Activated T-helper 9 cell treated with anti-CD3 and anti-CD28 coated beads, Interleukin-2, amount 50 U/mL, for 16 hours (primary cell): Measurements from ENCODE around the gene KCTD3.

Source experiments
- DNase-seq: peaks from one replicate; pipeline ENCODE4 v3.0.0-alpha.2; 2020; ENCODE audit warnings: low read depth

KCTD3 gene

GRCh38 chr1:215566556-215567490 lies at the start of gene KCTD3:
KCTD3 (plus strand) TSS chr1:215567304; CDS start chr1:215567686, 382 bp downstream.
- DNase-seq = no peak

DNA sequence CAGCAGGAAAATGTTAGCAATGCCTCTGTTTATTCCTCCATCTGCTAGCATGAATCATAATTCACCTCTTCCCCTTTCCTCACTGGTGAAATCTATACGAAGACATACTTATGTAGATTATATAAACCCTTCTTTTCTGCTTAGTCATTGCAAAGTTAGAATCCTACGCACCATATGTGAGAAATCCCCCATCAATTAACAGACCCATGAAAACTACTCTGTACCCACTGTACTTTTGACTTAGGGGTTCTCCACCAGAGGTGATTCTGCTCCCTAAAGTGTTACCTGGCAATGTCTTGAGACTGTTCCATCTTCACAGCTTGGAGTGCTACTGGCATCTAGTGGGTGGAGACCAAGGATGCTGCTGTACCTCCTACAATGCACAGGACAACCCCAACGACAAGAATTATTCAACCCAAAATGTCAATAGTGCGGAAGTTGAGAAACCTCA lies 49.6 kb upstream of the KCTD3 start:
- DNase-seq = no peak

- no peak for DNase-seq
Measured at GRCh38 chr1:215518594-215518993, 48.5 kb upstream of the KCTD3 start.

GRCh38 chr1:215521279-215521678 lies 45.8 kb upstream of the KCTD3 start:
- no peak for DNase-seq

DNA sequence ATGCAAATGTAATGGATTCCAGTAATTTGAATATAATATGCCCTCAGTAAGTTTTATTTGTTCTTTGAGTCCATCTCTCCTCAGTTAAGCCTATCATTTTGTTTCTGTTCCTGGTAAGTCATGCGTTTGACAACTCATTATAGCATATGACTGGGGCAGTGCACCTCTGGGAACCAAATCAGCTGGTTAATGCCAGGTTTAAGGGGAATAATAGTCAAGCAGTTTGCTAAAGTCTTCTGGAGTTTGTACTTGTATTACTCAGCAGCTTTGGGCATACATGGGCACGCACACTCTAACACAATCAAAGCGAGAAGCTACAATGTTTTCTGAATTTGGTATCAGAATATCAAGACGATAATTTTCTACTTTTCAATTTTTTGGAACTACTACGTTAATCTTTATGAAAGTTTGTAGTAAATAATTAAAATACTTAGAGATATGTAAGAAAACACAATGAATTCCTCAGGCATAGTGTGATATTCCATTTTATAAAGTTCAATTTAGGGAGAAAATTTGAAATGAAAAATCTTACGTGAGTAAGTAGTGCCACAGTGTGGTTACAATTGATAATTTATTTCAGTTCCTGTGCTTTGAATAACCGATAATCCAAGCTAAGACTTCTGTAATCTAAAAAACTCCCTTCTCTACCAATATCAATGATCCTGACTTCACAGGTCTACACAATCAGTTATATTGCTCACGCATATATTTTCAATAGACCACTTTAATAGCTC lies 43.8 kb upstream of the KCTD3 start:
- no peak for DNase-seq

- DNase-seq = no peak
Measured at GRCh38 chr1:215523906-215524305, 43.2 kb upstream of the KCTD3 start.

- no peak for DNase-seq
Measured at GRCh38 chr1:215526147-215526845, 40.8 kb upstream of the KCTD3 start.

- no peak for DNase-seq
Measured at GRCh38 chr1:215526846-215527151, 40.3 kb upstream of the KCTD3 start.

DNA sequence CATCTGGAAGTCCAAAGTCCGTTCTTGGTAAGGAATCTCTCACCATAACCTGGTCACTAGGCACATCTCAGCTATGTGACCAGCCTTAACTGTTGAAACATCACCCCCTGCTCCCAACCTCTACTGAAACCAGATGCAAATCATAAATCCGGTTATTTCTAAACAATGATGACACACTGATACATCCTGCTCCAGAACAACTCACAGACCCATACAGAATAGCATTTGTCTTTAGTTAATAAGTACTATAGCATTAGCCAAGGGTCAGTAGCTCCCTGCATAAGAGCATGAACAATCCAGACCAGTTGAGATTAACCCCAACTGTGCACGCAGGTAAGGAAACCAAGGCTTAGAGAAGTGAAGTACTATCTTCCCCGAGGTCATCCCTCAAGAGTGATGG lies 38.0 kb upstream of the KCTD3 start:
- DNase-seq = no peak

GRCh38 chr1:215529571-215529970 lies 37.5 kb upstream of the KCTD3 start:
- no peak for DNase-seq

DNA sequence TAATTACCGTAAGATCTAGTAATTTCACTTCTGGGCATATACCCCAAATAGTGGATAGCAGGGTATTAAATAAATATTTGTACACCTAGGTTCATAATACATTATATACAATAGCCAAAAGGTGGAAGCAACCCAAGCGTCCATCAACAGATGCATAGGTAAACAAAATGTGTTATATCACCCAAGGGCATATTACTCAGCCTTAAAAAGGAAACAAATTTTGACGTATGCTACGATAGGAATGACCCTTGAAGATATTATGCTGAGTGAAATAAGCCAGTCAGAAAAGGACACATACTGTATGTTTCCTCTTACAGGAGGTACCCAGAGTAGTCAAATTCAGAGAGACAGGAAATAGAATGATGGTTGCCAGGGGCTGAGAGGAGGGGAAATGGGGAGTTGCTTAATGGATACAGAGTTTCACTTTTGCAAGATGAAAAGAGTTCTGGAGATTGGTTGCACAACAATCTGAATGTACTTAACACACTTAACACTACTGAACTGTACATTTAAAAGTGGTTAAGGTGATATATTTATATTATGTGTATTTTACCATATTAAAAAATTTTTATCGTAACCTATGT lies 36.6 kb upstream of the KCTD3 start:
- DNase-seq = no peak

GRCh38 chr1:215539803-215540570 lies 27.1 kb upstream of the KCTD3 start:
- DNase-seq = no peak

- DNase-seq = no peak
Measured at GRCh38 chr1:215542301-215542700, 24.8 kb upstream of the KCTD3 start.

DNA sequence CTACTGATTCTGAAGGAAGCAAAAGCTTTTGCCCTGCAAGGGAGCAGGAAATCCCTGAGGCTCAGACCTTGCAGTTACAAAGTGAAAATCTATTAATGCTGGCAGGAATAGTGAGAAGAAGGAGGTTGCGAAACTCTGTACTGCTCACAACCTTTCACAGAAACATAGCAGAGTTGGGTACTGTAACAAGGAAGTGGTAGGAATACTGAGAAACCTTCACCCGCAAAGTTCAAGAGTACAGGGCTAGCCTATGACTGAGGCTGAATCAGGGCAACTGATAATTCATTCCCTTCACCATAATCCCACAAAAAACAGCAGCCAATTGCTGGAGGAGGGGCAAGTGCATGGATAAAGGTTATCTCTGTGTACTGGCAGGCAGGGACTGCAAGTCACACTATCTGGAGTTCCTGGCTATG lies 23.9 kb upstream of the KCTD3 start:
- no peak for DNase-seq

- no peak for DNase-seq
Measured at GRCh38 chr1:215543806-215544205, 23.3 kb upstream of the KCTD3 start.

DNA sequence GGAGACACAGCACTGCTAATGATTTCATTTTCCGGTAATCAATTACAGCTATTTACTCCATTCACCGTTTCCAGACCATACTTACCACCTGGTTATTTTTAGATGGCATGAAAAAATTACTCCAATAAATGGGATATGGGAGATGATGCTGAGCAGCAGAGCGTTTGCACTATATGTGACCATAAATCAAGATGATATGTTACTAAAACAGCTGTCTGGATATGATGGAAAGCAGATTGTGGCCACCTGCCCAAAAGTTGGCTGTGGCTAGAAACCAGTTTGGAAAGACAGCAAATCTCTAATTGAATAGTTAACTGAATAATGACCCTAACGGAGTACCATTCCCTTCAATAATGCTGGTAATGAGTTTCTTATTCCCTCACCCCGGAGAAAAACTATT lies 22.5 kb upstream of the KCTD3 start:
- no peak for DNase-seq

- DNase-seq = no peak
Measured at GRCh38 chr1:215545096-215545495, 22.0 kb upstream of the KCTD3 start.

DNA sequence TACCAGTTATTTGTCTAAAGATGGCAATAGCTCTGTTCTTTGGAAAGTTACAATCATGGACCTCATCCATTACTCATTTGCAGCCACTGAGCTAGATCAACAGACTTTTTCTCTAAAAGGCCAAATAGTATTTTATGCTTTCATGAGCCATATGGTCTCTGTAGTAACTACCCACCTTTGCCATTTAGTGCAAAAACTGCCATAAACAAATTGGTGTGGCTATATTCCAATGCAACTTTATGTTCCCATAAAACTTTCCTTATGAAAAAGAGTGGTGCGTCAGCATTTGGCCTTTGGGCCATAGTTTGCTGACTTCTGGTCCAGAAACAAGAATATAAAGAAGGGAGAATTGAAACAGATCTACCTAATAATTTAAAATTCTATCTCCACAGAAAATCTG lies 20.1 kb upstream of the KCTD3 start:
- no peak for DNase-seq

- DNase-seq = no peak
Measured at GRCh38 chr1:215551806-215552205, 15.3 kb upstream of the KCTD3 start.

DNA sequence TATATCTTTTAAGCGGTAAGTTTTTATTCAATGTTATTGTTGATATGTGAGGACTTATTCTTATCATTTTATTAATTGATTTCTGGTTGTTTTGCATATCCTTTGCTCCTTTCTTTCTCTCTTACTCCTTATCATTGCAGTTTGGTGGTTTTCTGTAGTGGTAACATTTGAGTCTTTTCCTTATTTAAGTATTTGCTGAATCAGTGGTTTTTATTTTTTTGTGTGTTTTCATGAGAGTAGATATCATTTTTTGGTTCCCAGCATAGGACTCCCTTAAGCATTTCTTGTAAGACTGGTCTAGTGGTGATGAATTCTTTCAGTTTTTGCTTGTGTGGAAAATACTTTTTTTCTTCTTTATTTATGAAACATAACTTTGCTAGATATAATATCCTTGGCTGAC lies 12.2 kb upstream of the KCTD3 start:
- no peak for DNase-seq

GRCh38 chr1:215555531-215555930 lies 11.6 kb upstream of the KCTD3 start:
- no peak for DNase-seq

DNA sequence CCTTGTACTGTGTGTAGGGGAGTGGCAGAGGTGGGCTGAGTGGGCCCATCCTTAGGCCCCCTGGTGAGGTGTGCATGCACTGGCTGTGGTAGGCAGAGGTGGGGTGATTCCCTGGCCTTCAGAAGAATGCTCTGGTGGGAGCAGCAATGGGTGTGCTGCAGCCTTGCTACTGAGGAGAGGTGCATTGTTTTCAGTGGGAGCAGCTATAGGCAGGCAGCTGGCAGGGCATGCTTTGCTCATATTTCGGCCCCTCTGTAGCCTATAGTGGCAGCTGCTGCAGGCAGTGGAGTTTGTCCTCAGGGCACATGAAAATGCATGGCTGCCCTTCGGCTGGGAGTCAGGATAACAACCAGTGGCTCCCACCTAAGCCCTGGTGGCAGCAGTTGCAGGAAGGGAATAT lies 10.1 kb upstream of the KCTD3 start:
- DNase-seq = no peak
